ENCODE measurements around the gene CNPY2.

GRCh38 chr12:56321027-56321426, 5.2 kb upstream of the CNPY2 start:
- TF ChIP-seq EP300 (IDR thresholded peaks at IDR 0.05) (no peak), POLR2AphosphoS5 (IDR thresholded peaks at IDR 0.05) (no peak), POLR2A (IDR thresholded peaks at IDR 0.05) (no peak)
- TF ChIP-seq, protein P1, sequence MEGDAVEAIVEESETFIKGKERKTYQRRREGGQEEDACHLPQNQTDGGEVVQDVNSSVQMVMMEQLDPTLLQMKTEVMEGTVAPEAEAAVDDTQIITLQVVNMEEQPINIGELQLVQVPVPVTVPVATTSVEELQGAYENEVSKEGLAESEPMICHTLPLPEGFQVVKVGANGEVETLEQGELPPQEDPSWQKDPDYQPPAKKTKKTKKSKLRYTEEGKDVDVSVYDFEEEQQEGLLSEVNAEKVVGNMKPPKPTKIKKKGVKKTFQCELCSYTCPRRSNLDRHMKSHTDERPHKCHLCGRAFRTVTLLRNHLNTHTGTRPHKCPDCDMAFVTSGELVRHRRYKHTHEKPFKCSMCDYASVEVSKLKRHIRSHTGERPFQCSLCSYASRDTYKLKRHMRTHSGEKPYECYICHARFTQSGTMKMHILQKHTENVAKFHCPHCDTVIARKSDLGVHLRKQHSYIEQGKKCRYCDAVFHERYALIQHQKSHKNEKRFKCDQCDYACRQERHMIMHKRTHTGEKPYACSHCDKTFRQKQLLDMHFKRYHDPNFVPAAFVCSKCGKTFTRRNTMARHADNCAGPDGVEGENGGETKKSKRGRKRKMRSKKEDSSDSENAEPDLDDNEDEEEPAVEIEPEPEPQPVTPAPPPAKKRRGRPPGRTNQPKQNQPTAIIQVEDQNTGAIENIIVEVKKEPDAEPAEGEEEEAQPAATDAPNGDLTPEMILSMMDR (IDR thresholded peaks at IDR 0.05), result no peak

Measured in stomach (tissue), 4 donors.